Hematopoietic multipotent progenitor cell treated with erythropoietin and hydrocortisone succinate and interleukin-3 and kit ligand, for 17 days (in vitro differentiated cells): ENCODE measurements around the gene PIK3AP1.
A peak's percentile ranks its signal among the peaks of the same experiment; 100 is the strongest.

Source experiments
- DNase-seq: peaks from one replicate; pipeline ENCODE4 v3.0.0-alpha.2; 2015; ENCODE audit warnings: low spot score

PIK3AP1 gene

GRCh38 chr10:96608805-96609204 lies 111.5 kb downstream of the PIK3AP1 start:
- no peak for DNase-seq

- DNase-seq: no peak
Measured at GRCh38 chr10:96608262-96608661, 112.1 kb downstream of the PIK3AP1 start.

DNA sequence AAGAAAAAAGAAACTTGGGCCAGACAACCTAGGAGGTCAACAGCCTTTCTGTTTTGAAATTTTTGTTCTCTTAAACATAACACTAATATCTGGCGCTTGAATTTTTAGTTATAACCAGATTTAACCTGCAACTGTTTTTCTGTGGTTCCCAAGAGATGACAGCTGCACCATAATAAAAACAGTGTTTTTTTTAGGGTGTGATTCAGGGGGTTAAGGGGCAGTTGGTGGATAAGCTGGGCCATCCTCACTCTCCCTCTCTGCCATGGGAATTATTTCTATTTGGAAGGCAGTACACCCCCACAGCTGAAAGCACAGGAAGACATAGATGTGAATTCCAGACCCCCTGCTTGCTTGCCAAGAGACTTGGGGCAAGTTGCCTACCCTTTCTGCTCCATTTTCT lies 113.4 kb downstream of the PIK3AP1 start:
- no peak for DNase-seq

GRCh38 chr10:96606216-96606615 lies 114.1 kb downstream of the PIK3AP1 start:
- no peak for DNase-seq

DNA sequence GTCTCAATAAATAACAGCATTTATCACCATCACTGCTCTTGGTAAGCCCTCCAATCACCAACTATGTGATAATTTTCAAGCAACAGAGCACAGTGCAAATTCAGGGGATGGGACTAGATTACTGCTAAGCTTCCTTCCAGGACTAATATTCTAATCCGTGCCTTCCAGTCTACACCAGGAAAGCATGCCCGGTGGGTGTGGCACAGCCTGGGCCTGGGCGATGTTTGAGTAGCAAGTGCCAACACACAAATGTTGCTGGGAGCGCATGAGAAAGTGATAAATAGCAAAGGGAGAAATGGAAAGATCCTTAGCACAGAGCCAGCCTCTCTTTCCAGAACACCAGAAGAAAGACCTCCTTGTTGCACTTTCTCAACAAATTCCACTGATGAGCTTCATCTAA lies 120.0 kb downstream of the PIK3AP1 start:
- no peak for DNase-seq

DNA sequence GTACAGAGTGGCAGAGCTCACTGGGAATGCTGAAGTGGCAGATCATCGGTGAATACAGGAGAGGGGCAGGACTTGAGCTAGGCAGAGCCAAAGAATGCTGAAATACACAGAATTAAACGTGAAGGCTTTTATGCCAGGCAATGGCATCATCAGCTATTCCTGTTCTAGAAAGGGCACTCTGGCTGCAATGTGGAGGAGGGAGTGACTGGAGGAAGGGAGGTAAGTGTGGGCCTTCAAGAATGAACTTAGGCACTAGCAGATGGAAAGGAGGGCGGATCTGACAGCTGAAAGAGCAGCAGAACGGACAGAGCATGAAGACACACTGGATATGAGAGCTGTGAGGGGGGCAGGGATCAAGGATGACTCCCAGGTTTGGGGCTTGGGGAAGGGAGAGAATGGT lies 121.5 kb downstream of the PIK3AP1 start:
- DNase-seq: no peak

DNA sequence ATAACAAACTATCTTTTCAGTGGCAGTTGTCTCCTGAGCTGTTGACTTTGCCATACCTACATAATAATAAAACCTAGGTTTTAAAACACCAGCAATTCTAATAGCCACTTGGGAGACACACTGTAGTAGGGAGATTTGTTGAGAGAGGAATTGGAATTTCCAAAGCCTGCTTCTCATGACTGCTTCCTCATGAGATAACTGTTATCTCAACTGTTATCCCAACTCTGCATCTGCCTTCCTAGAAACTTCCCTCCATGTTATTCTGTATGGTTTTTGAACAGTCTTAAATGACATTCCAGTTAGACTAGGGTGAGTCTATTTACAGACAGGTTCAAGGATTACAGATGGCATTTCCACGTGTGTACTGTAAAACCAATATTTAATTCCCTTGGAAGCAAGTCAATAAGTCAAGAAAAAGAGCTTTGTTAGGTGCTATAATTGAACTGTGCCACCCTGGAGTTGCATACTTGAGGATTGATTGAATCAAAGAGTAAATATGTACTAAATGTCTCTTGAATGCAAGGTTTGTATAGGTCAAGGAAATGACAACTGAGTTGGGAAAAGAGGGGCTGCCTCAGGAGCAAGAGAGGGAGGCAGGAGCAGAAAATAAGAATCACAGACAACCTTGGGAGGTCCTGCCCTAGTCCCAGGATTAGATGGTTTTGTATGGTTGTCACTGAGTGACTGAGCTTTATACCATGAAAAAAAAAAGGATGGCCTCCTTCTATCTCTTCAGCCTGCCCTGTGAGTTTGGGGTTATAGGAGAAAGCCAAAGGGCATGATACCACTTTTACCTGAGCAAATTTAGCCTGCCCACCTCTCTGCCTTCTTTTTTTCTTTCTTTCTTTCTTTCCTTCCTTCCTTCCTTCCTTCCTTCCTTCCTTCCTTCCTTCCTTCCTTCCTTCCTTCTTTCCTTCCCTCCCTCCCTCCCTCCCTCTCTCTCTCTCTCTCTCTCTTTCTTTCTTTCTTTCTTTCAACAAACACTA lies 123.6 kb downstream of the PIK3AP1 start:
- DNase-seq: no peak

- DNase-seq: no peak
Measured at GRCh38 chr10:96595741-96596140, 124.6 kb downstream of the PIK3AP1 start.

DNA sequence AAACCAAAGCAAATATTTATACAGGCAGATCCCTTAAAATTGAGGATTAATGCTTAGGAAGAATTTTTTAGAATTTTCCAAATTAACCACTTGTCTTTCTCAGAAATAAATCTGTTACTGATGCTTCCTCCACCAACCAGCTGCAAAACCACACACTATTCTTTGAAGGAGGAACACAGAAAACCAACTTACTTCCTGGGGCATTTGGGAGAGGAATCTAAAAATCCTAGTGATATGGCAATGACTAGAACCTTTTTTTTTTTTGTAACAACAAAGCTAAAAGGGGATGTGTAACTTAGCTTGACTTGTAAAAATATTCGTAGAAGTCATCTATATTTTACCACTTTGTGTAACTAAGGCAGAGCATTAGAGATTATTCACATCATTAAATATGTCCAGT lies 128.4 kb downstream of the PIK3AP1 start:
- no peak for DNase-seq

DNA sequence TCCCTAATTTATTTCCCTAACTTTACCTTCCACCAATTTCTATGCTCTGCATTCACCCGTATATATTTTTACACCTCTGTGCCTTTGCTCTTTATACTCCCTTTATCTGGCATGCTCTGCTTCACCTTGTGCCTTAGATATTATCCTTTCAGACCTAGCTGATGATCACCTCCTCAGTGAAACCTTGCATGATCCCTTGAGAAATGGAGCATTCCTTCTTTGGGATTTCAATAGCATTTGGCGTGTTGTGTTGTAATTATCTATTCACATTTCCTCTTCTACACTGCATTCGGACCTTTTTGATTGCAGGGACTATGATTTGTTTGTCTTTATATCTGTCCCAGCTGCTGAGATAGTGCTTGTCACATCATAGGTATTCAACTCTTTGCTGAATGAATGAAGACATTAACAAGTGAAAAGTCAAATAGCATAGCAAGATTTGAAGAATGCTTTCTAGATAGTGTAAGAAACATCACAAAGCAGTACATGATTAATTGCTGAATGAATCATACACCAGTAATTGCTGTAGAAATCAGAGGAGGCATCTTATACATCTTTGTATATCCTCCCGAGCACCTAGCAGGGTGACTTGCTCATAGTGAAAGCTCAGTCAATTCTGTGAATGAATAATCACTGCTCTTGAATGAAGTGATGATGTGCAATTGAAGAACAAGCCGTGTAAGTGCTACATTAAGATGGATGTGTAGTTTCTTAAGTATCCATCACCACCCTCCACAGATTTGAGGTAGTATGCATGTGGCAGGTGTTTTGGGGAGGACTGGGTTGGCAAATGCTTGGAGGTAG lies 131.5 kb downstream of the PIK3AP1 start:
- DNase-seq: no peak

DNA sequence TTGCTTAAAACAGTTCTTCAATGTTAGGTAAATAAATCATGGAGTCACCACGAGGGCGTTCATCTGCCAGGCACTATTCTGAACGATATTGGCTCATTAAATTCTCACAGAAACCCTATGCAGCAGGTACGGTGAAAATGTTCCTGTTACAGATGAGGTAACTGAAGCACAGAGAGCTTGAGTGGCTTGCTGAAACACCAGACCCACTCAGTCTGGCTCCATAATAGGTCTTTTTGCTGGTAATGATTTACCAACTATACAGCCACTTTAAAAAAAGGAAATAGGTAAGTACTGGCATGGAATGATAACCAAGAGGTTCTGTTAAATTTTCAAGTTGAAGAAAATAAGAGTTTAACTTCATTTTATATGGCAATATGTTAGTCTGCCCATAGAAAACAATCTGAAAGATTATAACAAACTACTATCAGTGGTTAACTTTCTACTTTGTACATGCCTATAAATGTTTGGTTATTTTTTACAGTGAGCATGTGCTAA lies 132.2 kb downstream of the PIK3AP1 start:
- no peak for DNase-seq

GRCh38 chr10:96587264-96588059 lies 132.9 kb downstream of the PIK3AP1 start:
- peak; percentile 78 for DNase-seq

DNA sequence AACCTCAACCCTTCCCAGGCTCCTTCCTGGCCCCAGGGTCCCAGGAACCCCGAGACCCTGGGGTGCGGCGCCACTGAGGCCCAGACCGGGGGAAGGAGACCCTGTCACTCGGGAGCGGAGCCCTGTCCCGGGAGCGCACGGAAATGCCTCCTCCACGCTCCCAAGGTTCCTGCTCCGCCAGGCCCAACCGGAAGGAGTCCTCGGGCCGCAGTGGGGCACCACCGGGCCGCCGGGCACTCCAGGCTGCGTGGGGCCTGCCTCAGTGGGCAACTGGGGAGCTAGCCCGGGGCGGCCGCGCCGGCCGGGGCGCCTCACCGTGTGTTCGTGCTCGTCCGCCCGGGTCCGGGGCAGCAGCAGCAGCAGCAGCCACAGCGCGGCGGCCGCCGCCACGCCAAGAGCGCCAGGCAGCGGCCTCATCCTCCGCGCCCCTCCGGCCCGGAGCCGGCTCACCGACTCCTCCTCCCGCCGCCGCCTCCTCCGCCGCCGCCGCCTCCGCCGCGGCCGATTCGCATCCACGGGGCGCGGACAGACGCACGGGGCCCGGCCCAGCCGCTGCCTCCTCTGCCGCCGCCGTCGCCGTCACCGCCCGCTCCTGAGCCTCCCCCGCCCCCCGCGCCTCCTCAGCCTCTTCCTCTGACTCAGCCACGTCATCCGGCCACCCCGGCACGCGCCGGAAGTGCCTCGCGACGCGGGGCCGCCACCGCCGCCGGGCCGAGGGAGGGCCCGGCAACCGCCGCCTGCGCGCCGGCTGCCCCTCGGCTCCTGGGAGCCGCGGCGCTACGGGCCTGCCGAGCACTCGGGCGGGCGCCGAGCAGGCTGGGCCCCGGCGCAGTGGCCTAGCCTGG lies 133.7 kb downstream of the PIK3AP1 start, which contains the start of gene TM9SF3:
Gene TM9SF3, minus strand, starts transcription at position 594 of the 845 bp plus-strand sequence. Its CDS starts 177 bp downstream, at position 417.
- peak; percentile 88 for DNase-seq

- DNase-seq: peak; percentile 77
Measured at GRCh38 chr10:96585736-96586418, 134.4 kb downstream of the PIK3AP1 start.

DNA sequence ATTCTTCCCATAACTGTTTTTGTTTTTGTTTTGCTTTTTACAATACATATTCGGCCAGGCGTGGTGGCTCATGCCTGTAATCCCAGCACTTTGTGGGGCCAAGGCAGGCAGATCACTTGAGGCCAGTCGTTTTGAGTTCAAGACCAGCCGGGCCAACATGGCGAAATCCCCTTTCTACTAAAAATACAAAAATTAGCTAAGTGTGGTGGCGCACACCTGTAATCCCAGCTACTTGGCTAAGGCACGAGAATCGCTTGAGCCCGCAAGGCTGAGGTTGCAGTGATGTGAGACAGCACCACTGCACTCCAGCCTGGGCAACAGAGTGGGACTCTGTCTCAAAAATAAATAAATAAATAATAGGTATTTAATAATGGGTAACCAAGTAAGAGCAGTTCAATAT lies 135.8 kb downstream of the PIK3AP1 start:
- no peak for DNase-seq

DNA sequence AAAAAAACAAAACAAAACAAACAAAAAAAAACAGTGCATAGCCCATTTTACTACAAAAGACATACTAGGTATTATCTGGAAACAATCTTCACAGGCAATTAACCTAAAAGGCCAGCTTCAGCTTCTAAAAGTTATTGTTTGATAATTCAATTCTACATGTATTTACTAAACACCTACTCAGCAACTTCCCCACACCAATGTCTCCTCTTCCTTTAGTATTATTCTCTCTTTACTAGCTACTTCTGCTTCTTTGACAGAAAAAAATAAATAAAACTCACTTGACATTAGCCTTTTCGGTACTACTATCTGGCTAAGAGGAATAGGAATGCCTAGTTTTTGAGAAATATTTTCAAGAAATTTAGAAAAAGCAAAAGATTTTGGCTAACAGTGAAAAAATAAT lies 136.3 kb downstream of the PIK3AP1 start:
- DNase-seq: no peak

GRCh38 chr10:96579133-96579532 lies 141.2 kb downstream of the PIK3AP1 start:
- DNase-seq: no peak

GRCh38 chr10:96578633-96579032 lies 141.7 kb downstream of the PIK3AP1 start:
- no peak for DNase-seq

GRCh38 chr10:96578022-96578421 lies 142.3 kb downstream of the PIK3AP1 start:
- no peak for DNase-seq

GRCh38 chr10:96577069-96577468 lies 143.2 kb downstream of the PIK3AP1 start:
- DNase-seq: no peak
